ENCODE measurements around the gene DNTT.
"Not testable (repeated sequence)": the region's sequence is repeated elsewhere in the genome, so short reads cannot be mapped to it uniquely, and the experiment has no call there.

Gene DNTT

DNA sequence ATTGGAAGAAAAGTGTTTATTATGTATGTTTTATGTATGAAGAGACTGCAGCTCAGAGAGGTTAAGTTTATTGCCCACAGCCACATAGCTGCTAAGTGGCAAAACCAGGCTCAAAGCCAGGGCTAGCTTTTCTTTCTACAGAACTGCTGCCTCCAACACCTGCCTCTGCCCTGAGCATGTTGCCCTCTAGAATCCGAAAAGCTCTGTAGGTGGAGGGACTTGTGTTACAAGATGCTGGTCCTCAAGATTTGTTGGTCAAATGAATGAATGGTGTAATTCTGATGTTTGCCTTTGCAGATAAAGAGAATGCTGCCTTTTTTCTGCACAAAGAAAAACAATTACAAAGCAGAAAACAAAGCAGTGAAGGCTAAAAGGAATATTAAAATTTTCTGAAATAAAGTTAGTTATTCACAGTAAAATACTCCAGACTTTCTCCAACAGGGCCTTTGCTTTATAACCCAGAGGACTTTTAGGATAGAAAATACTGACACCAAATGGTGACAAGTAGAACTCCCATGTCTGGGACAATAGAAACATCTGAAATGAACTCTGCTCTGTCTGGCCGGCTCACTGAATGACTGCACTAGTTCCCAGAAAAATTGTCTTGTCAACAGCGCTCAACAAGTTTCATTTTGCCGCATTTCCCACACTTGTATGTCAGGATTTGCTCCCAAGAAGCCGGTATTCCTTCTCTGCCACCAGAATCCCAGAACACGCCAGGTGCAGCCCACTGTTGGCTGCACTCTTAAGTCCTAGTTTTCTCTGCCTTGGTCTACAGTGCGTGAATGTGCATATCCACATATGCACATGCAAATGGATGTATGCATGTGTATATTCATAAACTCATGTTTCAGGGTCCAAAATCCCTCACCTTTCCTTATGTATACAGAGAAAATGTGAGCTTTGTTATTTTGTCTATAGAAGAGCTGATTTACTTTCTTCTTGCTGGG, 11.0 kb upstream of the DNTT start:
- Histone ChIP-seq H3K27ac (ENCODE audit: low read length) (no peak overlapping the region), H3K27me3 (ENCODE audit: low read depth, low read length) (no peaks in the 10 kb centered on the region), H3K4me1 (ENCODE audit: control insufficient read depth in 1 of 2, insufficient read depth in 2 of 2, low read length in 2 of 2) (no peaks in the 10 kb centered on the region), H3K36me3 (ENCODE audit: control insufficient read depth in 1 of 2, insufficient read depth in 2 of 2, low read length in 2 of 2) (no peaks in the 10 kb centered on the region), H3K4me3 (ENCODE audit: low read depth in 1 of 2, low read length in 2 of 2) (no peak overlapping the region), H3K9me3 (ENCODE audit: control insufficient read depth in 1 of 2, low read length in 2 of 2) (no peaks in the 10 kb centered on the region)

DNA sequence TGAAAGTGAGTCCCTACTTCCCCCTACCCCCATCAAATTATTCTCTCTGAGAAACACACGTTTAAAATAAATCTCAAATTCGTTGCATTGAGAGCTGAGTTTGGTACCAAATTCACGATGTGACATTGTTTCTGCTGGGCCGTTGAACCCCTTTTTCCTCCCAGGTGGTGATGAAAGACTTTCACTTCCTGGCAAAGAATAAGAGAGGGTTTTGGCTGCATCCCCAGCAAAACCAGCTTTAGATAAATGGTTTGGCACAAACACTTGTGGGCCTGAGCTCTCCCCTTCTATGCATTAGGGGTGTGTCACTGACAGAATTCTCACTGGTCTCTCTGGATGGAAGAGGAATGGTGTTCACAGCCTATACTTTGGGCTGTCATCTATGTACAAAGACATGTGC, 8.8 kb upstream of the DNTT start:
- H3K9me3 ChIP-seq (ENCODE audit: control insufficient read depth in 1 of 2, low read length in 2 of 2): no peaks in the 10 kb centered on the region
- no peaks in the 10 kb centered on the region for H3K27me3 ChIP-seq (ENCODE audit: low read depth, low read length)
- H3K27ac ChIP-seq (ENCODE audit: low read length): no peak overlapping the region
- peaks cover 0 to 7% of the 10 kb centered on the region in 2 donors for H3K4me1 ChIP-seq (ENCODE audit: control insufficient read depth in 1 of 2, insufficient read depth in 2 of 2, low read length in 2 of 2)
- no peaks in the 10 kb centered on the region for H3K36me3 ChIP-seq (ENCODE audit: control insufficient read depth in 1 of 2, insufficient read depth in 2 of 2, low read length in 2 of 2)
- H3K4me3 ChIP-seq (ENCODE audit: low read depth in 1 of 2, low read length in 2 of 2): no peak overlapping the region

DNA sequence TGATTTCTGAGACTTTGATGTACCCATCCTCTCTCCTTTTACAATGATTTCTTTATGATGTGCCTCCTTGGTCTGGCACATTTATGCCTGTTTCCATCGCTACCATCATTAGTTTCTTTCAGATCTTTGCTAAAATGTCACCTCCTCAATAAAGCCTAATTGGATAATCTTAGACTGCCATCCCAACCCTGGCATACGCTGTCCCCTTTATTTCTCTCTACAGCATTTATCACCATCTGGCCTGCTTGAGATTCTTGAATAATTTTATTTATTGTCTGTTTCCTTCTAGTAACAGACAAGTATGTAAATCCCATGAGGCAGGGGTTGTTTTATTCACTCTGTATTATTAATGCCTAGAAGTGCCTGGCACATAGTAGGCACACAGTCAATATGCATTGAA, 6.7 kb upstream of the DNTT start:
- Histone ChIP-seq H3K4me1 (ENCODE audit: control insufficient read depth in 1 of 2, insufficient read depth in 2 of 2, low read length in 2 of 2) (peaks cover 0 to 7% of the 10 kb centered on the region in 2 donors), H3K27me3 (ENCODE audit: low read depth, low read length) (no peaks in the 10 kb centered on the region), H3K36me3 (ENCODE audit: control insufficient read depth in 1 of 2, insufficient read depth in 2 of 2, low read length in 2 of 2) (no peaks in the 10 kb centered on the region), H3K4me3 (ENCODE audit: low read depth in 1 of 2, low read length in 2 of 2) (no peak overlapping the region), H3K27ac (ENCODE audit: low read length) (no peak overlapping the region), H3K9me3 (ENCODE audit: control insufficient read depth in 1 of 2, low read length in 2 of 2) (no peaks in the 10 kb centered on the region)

DNA sequence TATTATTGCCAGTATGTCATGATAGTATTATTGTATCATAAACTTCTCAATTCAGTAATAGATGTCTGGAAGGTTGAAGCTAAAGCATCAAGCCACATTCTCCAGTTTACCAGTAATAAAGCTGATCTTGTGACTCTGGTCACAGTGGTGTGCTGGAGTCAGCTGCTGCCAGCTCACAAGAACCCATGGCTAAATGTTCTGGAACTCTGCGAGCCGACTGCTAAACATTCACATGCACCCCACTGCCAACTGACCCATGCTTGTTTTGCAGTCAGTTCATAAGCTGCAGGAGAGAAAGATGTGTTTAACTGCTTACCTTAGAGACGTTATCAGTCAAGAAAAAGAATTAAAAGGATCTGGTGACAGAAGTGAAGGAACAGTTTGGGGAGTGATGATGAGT, 5.9 kb upstream of the DNTT start:
- no peaks in the 10 kb centered on the region for H3K27me3 ChIP-seq (ENCODE audit: low read depth, low read length)
- no peak overlapping the region for H3K4me3 ChIP-seq (ENCODE audit: low read depth in 1 of 2, low read length in 2 of 2)
- no peak overlapping the region for H3K27ac ChIP-seq (ENCODE audit: low read length)
- H3K36me3 ChIP-seq (ENCODE audit: control insufficient read depth in 1 of 2, insufficient read depth in 2 of 2, low read length in 2 of 2): no peaks in the 10 kb centered on the region
- peaks cover 0 to 7% of the 10 kb centered on the region in 2 donors for H3K4me1 ChIP-seq (ENCODE audit: control insufficient read depth in 1 of 2, insufficient read depth in 2 of 2, low read length in 2 of 2)
- no peaks in the 10 kb centered on the region for H3K9me3 ChIP-seq (ENCODE audit: control insufficient read depth in 1 of 2, low read length in 2 of 2)

DNA sequence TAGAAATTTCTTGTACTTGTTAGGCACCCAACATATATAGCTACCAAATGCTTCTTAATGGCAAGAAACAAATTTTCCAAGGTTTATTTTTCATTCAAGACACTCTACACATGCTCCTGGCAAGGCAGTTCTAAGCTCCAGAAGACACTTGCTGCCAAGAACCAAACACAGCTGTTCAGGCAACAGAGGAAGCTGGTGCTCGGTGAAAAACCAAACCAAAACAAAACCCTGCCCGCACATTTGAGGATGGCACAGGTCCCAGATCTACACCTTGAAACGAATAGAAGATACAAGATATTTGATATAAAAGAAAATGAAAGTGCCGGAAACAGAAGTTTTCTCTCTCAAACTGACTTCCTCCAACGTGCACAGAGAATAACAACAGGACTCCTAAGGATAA, 4.9 kb upstream of the DNTT start:
- Histone ChIP-seq H3K9me3 (ENCODE audit: control insufficient read depth in 1 of 2, low read length in 2 of 2) (no peaks in the 10 kb centered on the region), H3K36me3 (ENCODE audit: control insufficient read depth in 1 of 2, insufficient read depth in 2 of 2, low read length in 2 of 2) (no peaks in the 10 kb centered on the region), H3K4me3 (ENCODE audit: low read depth in 1 of 2, low read length in 2 of 2) (no peak overlapping the region), H3K4me1 (ENCODE audit: control insufficient read depth in 1 of 2, insufficient read depth in 2 of 2, low read length in 2 of 2) (peaks cover 0 to 7% of the 10 kb centered on the region in 2 donors), H3K27ac (ENCODE audit: low read length) (no peak overlapping the region), H3K27me3 (ENCODE audit: low read depth, low read length) (no peaks in the 10 kb centered on the region)

DNA sequence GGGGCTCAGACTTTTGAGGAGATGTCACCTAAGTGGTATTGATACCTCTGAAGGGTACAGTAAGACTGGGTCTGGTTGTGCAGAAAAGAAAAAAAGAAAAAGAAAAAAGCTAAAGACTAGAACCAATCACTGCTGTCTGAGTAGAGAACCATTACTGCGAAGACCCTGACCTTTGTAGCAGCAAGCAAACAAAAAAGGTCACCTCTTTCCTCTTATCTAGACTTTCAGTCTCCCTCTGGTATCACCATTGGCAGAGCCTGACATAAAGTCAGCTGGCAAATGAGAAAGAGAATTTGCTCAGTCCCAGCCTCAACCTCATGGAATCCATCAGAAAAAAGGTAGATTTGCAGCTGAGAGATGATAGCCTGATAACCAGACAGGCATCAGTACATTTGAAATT, 2.6 kb upstream of the DNTT start:
- peaks cover 3 to 7% of the 10 kb centered on the region in 2 donors for H3K4me1 ChIP-seq (ENCODE audit: control insufficient read depth in 1 of 2, insufficient read depth in 2 of 2, low read length in 2 of 2)
- H3K27me3 ChIP-seq (ENCODE audit: low read depth, low read length): no peaks in the 10 kb centered on the region
- no peaks in the 10 kb centered on the region for H3K9me3 ChIP-seq (ENCODE audit: control insufficient read depth in 1 of 2, low read length in 2 of 2)
- no peak overlapping the region for H3K27ac ChIP-seq (ENCODE audit: low read length)
- H3K4me3 ChIP-seq (ENCODE audit: low read depth in 1 of 2, low read length in 2 of 2): no peak overlapping the region
- H3K36me3 ChIP-seq (ENCODE audit: control insufficient read depth in 1 of 2, insufficient read depth in 2 of 2, low read length in 2 of 2): no peaks in the 10 kb centered on the region

DNA sequence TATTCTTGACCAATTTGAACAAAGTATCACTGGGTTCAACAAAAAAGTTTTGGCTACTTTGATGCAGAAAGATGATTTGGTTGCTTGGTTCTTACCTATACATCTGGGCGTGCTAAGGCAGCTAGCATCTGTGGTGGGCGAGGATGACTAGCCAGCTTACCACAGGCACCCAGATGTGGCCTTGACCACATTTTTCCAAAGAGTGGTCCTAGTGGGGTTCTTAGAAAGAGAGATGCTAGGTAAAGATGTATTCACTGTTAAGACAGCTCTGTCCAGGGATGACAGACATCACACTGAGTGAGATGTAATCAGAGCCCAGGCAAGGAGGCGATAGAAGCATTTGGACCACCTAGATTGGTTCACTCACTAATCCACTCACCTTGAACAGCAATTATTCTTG, 785 bp downstream of the DNTT start:
- Histone ChIP-seq H3K9me3 (ENCODE audit: control insufficient read depth in 1 of 2, low read length in 2 of 2) (no peaks in the 10 kb centered on the region), H3K27ac (ENCODE audit: low read length) (no peak overlapping the region), H3K36me3 (ENCODE audit: control insufficient read depth in 1 of 2, insufficient read depth in 2 of 2, low read length in 2 of 2) (no peaks in the 10 kb centered on the region), H3K4me3 (ENCODE audit: low read depth in 1 of 2, low read length in 2 of 2) (no peak overlapping the region), H3K4me1 (ENCODE audit: control insufficient read depth in 1 of 2, insufficient read depth in 2 of 2, low read length in 2 of 2) (peaks cover 3 to 12% of the 10 kb centered on the region in 2 donors), H3K27me3 (ENCODE audit: low read depth, low read length) (no peaks in the 10 kb centered on the region)

DNA sequence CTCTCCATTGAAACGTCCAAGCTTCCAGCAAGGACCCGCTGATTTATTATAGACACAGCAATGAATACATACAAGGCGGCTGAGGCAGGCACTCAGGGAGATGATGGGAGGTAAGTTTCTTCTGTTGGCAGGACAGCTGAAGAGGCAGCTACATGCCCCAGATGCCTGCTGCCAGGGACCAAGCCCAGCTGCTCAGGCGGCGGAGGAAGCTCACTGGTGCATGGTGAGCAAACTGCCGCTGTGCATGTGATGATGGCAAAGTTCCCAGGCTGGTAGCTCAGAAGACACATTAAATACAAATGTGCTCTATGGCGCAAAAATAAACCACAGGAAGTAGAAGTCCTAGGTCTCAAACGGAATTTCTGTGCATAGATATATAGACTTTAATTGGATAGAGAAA, 2.3 kb downstream of the DNTT start:
- H3K27ac ChIP-seq (ENCODE audit: low read length): no peak overlapping the region
- H3K27me3 ChIP-seq (ENCODE audit: low read depth, low read length): no peaks in the 10 kb centered on the region
- H3K4me3 ChIP-seq (ENCODE audit: low read depth in 1 of 2, low read length in 2 of 2): no peak overlapping the region
- H3K9me3 ChIP-seq (ENCODE audit: control insufficient read depth in 1 of 2, low read length in 2 of 2): no peaks in the 10 kb centered on the region
- H3K4me1 ChIP-seq (ENCODE audit: control insufficient read depth in 1 of 2, insufficient read depth in 2 of 2, low read length in 2 of 2): peaks cover 3 to 15% of the 10 kb centered on the region in 2 donors
- H3K36me3 ChIP-seq (ENCODE audit: control insufficient read depth in 1 of 2, insufficient read depth in 2 of 2, low read length in 2 of 2): no peaks in the 10 kb centered on the region

DNA sequence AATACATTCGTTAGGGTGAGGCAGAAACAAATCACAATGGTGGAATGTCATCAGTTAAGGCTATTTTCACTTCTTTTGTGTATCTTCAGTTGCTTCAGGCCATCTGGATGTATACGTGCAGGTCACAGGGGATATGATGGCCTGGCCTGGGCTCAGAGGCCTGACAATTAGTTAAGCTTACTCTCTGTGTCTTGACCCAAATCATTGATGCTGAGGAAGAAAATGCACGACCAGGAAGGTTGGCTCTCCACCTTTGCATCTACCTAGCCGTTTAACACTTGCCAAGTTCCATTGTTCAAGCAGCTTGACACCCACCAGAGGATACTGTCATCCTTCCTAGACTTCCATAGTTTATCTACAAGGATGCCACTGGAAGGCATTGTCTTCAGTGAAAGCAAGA, 4.6 kb downstream of the DNTT start:
- H3K27me3 ChIP-seq (ENCODE audit: low read depth, low read length); H3K9me3 ChIP-seq (ENCODE audit: control insufficient read depth in 1 of 2, low read length in 2 of 2); H3K36me3 ChIP-seq (ENCODE audit: control insufficient read depth in 1 of 2, insufficient read depth in 2 of 2, low read length in 2 of 2); H3K4me3 ChIP-seq (ENCODE audit: low read depth in 1 of 2, low read length in 2 of 2); H3K27ac ChIP-seq (ENCODE audit: low read length): not testable (repeated sequence)
- H3K4me1 ChIP-seq (ENCODE audit: control insufficient read depth in 1 of 2, insufficient read depth in 2 of 2, low read length in 2 of 2): peaks cover 3 to 15% of the 10 kb centered on the region in 2 donors

DNA sequence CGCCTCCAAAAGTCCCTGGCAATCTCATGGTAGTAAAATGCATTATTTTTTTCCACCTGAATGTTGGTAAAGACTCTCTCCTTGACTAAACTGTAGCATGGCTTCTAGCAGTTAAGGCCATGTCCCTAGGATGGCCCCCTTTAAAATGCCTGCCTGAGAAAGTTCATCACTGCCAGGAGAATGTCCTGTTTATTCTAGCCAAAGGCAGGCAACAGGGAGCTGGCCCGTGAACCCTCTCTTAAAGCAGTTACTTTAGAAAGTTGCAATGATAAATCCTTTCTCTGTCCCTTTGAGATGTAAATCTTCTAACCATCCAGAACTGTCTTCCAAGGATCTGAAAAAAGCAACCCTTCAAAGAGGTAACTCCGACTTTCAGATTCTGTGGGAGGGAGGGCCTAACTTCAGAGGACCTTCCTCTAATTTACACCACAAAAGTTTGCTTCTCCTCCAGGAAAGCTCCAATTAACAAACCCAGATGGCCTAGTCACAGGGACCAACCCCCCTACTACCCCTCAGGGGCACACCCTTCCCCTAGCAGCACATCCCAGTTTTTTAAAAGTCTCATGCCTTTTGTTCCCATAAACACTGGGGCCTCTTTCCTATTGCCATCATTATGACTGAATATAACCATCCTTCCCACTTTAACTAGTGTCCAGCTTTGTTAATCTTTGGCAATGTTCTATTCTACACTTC, 5.5 kb downstream of the DNTT start:
- H3K27ac ChIP-seq (ENCODE audit: low read length): no peak overlapping the region
- peaks cover 3 to 15% of the 10 kb centered on the region in 2 donors for H3K4me1 ChIP-seq (ENCODE audit: control insufficient read depth in 1 of 2, insufficient read depth in 2 of 2, low read length in 2 of 2)
- no peaks in the 10 kb centered on the region for H3K27me3 ChIP-seq (ENCODE audit: low read depth, low read length)
- H3K9me3 ChIP-seq (ENCODE audit: control insufficient read depth in 1 of 2, low read length in 2 of 2): no peaks in the 10 kb centered on the region
- no peaks in the 10 kb centered on the region for H3K36me3 ChIP-seq (ENCODE audit: control insufficient read depth in 1 of 2, insufficient read depth in 2 of 2, low read length in 2 of 2)
- no peak overlapping the region for H3K4me3 ChIP-seq (ENCODE audit: low read depth in 1 of 2, low read length in 2 of 2)

DNA sequence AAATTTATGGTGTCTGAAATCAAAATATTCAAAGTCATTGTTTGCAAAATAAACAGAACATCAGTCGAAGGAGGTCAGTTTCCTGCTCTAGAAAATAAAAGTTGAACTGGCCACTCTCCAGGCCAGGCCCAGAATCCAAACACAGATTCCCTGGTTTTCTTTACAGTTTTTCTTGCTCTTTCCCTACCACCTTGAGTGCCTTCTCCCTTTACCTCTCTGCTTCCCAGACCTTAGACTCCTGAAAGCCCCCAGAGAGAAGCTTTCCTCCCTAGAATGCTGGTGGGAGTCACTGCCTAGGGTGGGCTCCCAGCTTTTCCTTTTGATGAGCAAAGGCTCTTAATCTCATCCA, 6.1 kb downstream of the DNTT start:
- H3K4me1 ChIP-seq (ENCODE audit: control insufficient read depth in 1 of 2, insufficient read depth in 2 of 2, low read length in 2 of 2): peaks cover 3 to 15% of the 10 kb centered on the region in 2 donors
- no peaks in the 10 kb centered on the region for H3K27me3 ChIP-seq (ENCODE audit: low read depth, low read length)
- no peak overlapping the region for H3K27ac ChIP-seq (ENCODE audit: low read length)
- H3K9me3 ChIP-seq (ENCODE audit: control insufficient read depth in 1 of 2, low read length in 2 of 2): no peaks in the 10 kb centered on the region
- H3K36me3 ChIP-seq (ENCODE audit: control insufficient read depth in 1 of 2, insufficient read depth in 2 of 2, low read length in 2 of 2): no peaks in the 10 kb centered on the region
- no peak overlapping the region for H3K4me3 ChIP-seq (ENCODE audit: low read depth in 1 of 2, low read length in 2 of 2)

Measured in muscle layer of duodenum (tissue), 2 donors.